H1 (cell line): ENCODE data around the gene JUN. TPM values are rescaled to one million over a fixed set of nuclear protein-coding genes. Genes with fewer than 3 reads are reported as not detected.

Experiments
- BACH1 ChIP-seq: IDR thresholded peaks from 2 replicates; pipeline ENCODE4 v1.6.1; 2012; ENCODE audit warnings: low read length, improper control_type of control experiment
- CHD1 ChIP-seq: IDR thresholded peaks from 2 replicates; pipeline ENCODE4 v1.6.1; 2012; ENCODE audit warnings: low read depth, low read length, improper control_type of control experiment
- CTBP2 ChIP-seq: IDR thresholded peaks from 2 replicates; pipeline ENCODE4 v1.7.0; 2011; ENCODE audit warnings: borderline replicate concordance, mild to moderate bottlenecking, moderate library complexity, mixed read lengths, low read length; ENCODE audit not compliant: insufficient read depth, insufficient read length
- EP300 ChIP-seq, 2 experiments: IDR thresholded peaks; 1 replicate in 1 of 2; 2 replicates in 1 of 2; pipeline ENCODE4 v1.6.1; 2011 to 2012; ENCODE audit warnings: low read depth in 2 of 2, low read length in 2 of 2, mild to moderate bottlenecking in 2 of 2, borderline replicate concordance in 1 of 2, inconsistent platforms in 1 of 2, moderate library complexity in 1 of 2
- RBBP5 ChIP-seq: IDR thresholded peaks from 2 replicates; pipeline ENCODE4 v1.7.1; 2012; ENCODE audit warnings: low read depth, mild to moderate bottlenecking, inconsistent platforms, low read length, moderate library complexity, borderline replicate concordance
- polyA plus RNA-seq, 7 experiments: library from polyadenylated mRNA; depleted of rRNA in 3 of 7; stranded (reverse) in 5 of 7; unstranded in 2 of 7; fragments of >200 nt in 5 of 7; fragments of 200-250 nt in 2 of 7; gene quantifications; 1 replicate in 5 of 7; 2 replicates in 1 of 7; 4 replicates in 1 of 7; pipeline versions ENCODE4 v1.2.1 to v1.2.3, GENCODE V29; 2011 to 2013; ENCODE audit warnings: missing spikeins in 2 of 7, mixed read lengths in 2 of 7
- total RNA-seq: library from RNA; stranded (reverse); fragmentation: NEBNext Ultra II Directional; extraction: Animal tissue kit (Norgen Biotek cat#: 25700); gene quantifications from 2 replicates; pipeline ENCODE4 v1.2.1, GENCODE V29; 2021

JUN gene
- total and polyA plus RNA-seq, 2 of the 8 experiments (the other 6 are each of a cell fraction or from before 2014, with no cell fraction given): 4.4 to 10.9 TPM

DNA sequence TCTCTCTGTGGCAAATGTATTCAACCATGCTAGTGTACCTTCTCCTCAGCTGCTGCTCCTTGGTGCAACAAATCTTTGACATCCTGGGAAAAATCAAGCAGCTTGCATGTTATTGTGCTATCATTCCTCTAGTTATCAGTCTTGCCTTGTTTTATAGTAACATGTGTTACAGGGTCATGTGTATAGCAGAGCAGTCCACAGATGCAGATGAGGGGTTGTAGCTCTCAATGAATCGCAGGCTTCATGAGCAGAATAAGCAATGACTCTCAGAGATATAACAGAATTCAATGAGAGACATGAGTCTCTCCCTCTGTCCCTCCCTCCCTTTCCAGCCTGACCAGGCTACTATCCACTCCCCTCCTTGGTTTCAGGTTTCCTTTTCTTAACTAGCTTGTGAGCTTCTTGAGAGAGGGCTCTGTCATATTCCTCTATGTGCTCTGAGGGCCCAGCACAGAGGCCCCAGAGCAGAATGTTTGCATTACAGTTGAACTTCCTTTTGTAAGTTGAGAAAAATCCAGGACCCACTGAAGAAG, 15.1 kb upstream of the JUN start (continued):
- TF ChIP-seq EP300 (IDR thresholded peaks at IDR 0.05; ENCODE audit: borderline replicate concordance in 1 of 2, low read depth in 2 of 2, low read length in 2 of 2): no peak
- no peak for TF ChIP-seq CHD1
- TF ChIP-seq BACH1: no peak
- TF ChIP-seq CTBP2: no peak
- no peak for TF ChIP-seq RBBP5
